Spleen (tissue), 11 donors: Measurements from ENCODE around the gene INKA2. TPM values are rescaled to one million over a fixed set of nuclear protein-coding genes. Genes with fewer than 3 reads are reported as not detected.

ENCODE experiments used
- DNase-seq: peaks from one replicate; pipeline ENCODE4 v3.0.0-alpha.2; 2020
- H3K27ac ChIP-seq, 8 donors: fragments of 200-600 bp; sonication (generic) in 7 of 8; 1 replicate in 4 of 8; 2 replicates in 4 of 8; pipeline versions ENCODE4 v1.5.0 to v1.8.0; 2016 to 2021; ENCODE audit warnings: inconsistent platforms in 4 of 8, mild to moderate bottlenecking in 4 of 8, moderate library complexity in 1 of 8
- H3K27me3 ChIP-seq, 7 donors: fragments of 200-600 bp; sonication (generic) in 6 of 7; replicated peaks in 1 of 7; 1 replicate in 4 of 7; 2 replicates in 3 of 7; pipeline versions ENCODE4 v1.5.0 to v1.8.0; 2016 to 2021; ENCODE audit warnings: inconsistent platforms in 3 of 7, mild to moderate bottlenecking in 1 of 7
- H3K36me3 ChIP-seq, 6 donors: fragments of 200-600 bp; sonication (generic) in 5 of 6; 1 replicate in 4 of 6; 2 replicates in 2 of 6; pipeline versions ENCODE4 v1.5.0 to v1.8.0; 2016 to 2021; ENCODE audit warnings: inconsistent platforms in 2 of 6
- H3K4me1 ChIP-seq, 6 donors: fragments of 200-600 bp; sonication (generic) in 5 of 6; 1 replicate in 3 of 6; 2 replicates in 3 of 6; pipeline versions ENCODE4 v1.5.0 to v1.8.0; 2016 to 2021; ENCODE audit warnings: inconsistent platforms in 3 of 6
- H3K4me3 ChIP-seq, 8 donors: fragments of 200-600 bp; sonication (generic) in 7 of 8; 1 replicate in 4 of 8; 2 replicates in 4 of 8; pipeline versions ENCODE4 v1.5.0 to v1.8.0; 2016 to 2021; ENCODE audit warnings: inconsistent platforms in 4 of 8, mild to moderate bottlenecking in 4 of 8, moderate library complexity in 2 of 8
- H3K9me3 ChIP-seq, 8 donors: fragments of 200-600 bp; sonication (generic) in 7 of 8; 1 replicate in 4 of 8; 2 replicates in 4 of 8; pipeline versions ENCODE4 v1.5.0 to v1.8.0; 2016 to 2021; ENCODE audit warnings: inconsistent platforms in 4 of 8
- POLR2A ChIP-seq, 3 donors: fragments of 450-650 bp; IDR thresholded peaks; one replicate each; pipeline ENCODE4 v1.5.1; 2017; ENCODE audit warnings: antibody characterized with exemption in 3 of 3, mild to moderate bottlenecking in 1 of 3
- POLR2AphosphoS5 ChIP-seq, 3 donors: sonication (generic); formaldehyde crosslinking; IDR thresholded peaks; one replicate each; pipeline ENCODE4 v1.5.1; 2017; ENCODE audit warnings: antibody characterized with exemption in 3 of 3
- WGBS, 5 donors: extraction: QIAGEN DNeasy Blood & Tissue Kit in 3 of 5; methylation state at CpG; one replicate each; pipeline versions ENCODE4 v1.1.5 to v1.1.7; 2013 to 2018; 5-methylcytosine and 5-hydroxymethylcytosine counted together
- intact Hi-C: fragments of 100-400 bp; cut with DNase I; formaldehyde crosslinking; loops from one replicate; pipeline ENCODE4 v1.15.0; 2023; ENCODE audit warnings: low total_unique reads
- polyA plus RNA-seq, 3 donors: library from polyadenylated mRNA; stranded (reverse); fragments of 200-250 nt; gene quantifications; one replicate each; pipeline ENCODE4 v1.2.1, GENCODE V29; 2013
- total RNA-seq, 7 donors: library from RNA; depleted of rRNA in 3 of 7; stranded (reverse); fragments of >200 nt in 3 of 7; fragmentation: NEBNext Ultra II Directional in 4 of 7; extraction: Animal tissue kit (Norgen Biotek cat#: 25700) in 4 of 7; gene quantifications; one replicate each; pipeline versions ENCODE4 v1.1.0 to v1.2.1, GENCODE V29; 2016 to 2021
- TF ChIP-seq, protein P1 (sequence below), 11 experiments: fragments of 200-600 bp in 7 of 11; fragments of 450-650 bp in 4 of 11; sonication (generic) in 4 of 11; IDR thresholded peaks in 8 of 11; conservative IDR thresholded peaks in 3 of 11; 1 replicate in 7 of 11; 2 replicates in 4 of 11; pipeline versions ENCODE4 v1.4.0 to v1.8.0; 2016 to 2021; ENCODE audit warnings: antibody characterized with exemption in 11 of 11, inconsistent platforms in 4 of 11, mild to moderate bottlenecking in 1 of 11
- donor health status: healthy with polysubstance abuse.
- donor health status: DM: no; HTN: no; CAD: no; lungs with moderate emphysema.
- donor health status: DM: no; HTN: no; CAD: no.
- donor health status: Bipolar disorder and iron deficiency.
- donor health status: healthy.
- donor health status: DM: no; HTN: no; CAD: no.
- donor health status: DM: yes; HTN: yes; CAD: no.

INKA2 gene
- total and polyA plus RNA-seq, 10 donors = 0.41 to 12.5 (median 6.4) TPM

DNA sequence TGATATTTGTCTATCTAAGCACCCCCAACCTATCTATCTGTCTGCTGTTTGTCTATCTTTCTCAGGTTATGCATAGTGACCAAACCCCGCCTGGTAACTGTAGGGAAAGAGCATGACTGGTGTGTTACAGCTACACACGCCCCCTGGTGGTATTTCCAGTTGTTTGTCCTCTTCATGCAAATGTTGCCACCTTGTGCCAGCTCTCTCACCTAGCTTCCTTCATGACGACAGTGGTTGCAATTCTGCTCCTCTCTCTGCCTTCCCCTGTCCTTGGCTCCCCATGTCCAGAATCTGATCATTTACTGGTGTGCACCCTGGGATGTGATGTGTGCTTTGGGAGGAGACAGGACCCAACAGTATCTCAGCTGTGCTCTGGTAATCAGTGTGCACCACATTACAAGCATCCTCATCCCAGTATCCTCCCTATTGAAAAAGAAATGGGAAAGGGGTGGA is 8.1 kb upstream of the INKA2 start:
- no peaks in the 10 kb centered on the region for H3K36me3 ChIP-seq
- H3K4me3 ChIP-seq = no peak overlapping the region
- peaks cover 0 to 9% (median 0%) of the 10 kb centered on the region in 6 donors for H3K4me1 ChIP-seq
- H3K9me3 ChIP-seq = no peaks in the 10 kb centered on the region
- H3K27ac ChIP-seq = no peak overlapping the region
- WGBS, 5 donors = 20 to 46% (median 27%) methylated on average over 3 of the region's 3 CpGs
- no peak for DNase-seq
- H3K27me3 ChIP-seq = peaks cover 0 to 4% (median 0%) of the 10 kb centered on the region in 7 donors
- TF ChIP-seq POLR2AphosphoS5 (IDR thresholded peaks at IDR 0.05) (peak in 1 of 3 donors; percentile 45), POLR2A (IDR thresholded peaks at IDR 0.05) (no peak)
- TF ChIP-seq, protein P1, sequence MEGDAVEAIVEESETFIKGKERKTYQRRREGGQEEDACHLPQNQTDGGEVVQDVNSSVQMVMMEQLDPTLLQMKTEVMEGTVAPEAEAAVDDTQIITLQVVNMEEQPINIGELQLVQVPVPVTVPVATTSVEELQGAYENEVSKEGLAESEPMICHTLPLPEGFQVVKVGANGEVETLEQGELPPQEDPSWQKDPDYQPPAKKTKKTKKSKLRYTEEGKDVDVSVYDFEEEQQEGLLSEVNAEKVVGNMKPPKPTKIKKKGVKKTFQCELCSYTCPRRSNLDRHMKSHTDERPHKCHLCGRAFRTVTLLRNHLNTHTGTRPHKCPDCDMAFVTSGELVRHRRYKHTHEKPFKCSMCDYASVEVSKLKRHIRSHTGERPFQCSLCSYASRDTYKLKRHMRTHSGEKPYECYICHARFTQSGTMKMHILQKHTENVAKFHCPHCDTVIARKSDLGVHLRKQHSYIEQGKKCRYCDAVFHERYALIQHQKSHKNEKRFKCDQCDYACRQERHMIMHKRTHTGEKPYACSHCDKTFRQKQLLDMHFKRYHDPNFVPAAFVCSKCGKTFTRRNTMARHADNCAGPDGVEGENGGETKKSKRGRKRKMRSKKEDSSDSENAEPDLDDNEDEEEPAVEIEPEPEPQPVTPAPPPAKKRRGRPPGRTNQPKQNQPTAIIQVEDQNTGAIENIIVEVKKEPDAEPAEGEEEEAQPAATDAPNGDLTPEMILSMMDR (IDR thresholded peaks at IDR 0.05 in 8 of 11, conservative IDR thresholded peaks at IDR 0.05 in 3 of 11) = peak; percentile 44 to 87 (median 72)
- intact Hi-C loops = no loop called here

- no peak for DNase-seq
- WGBS, 5 donors = 66 to 86% (median 79%) methylated on average over 2 of the region's 2 CpGs
- H3K27me3 ChIP-seq = peaks cover 0 to 10% (median 0%) of the 10 kb centered on the region in 7 donors
- no peaks in the 10 kb centered on the region for H3K36me3 ChIP-seq
- H3K9me3 ChIP-seq = no peaks in the 10 kb centered on the region
- H3K27ac ChIP-seq = no peak overlapping the region
- peaks cover 0 to 9% (median 0%) of the 10 kb centered on the region in 6 donors for H3K4me1 ChIP-seq
- intact Hi-C loops = no loop called here
- TF ChIP-seq, protein P1 (IDR thresholded peaks at IDR 0.05 in 8 of 11, conservative IDR thresholded peaks at IDR 0.05 in 3 of 11) = no peak
- TF ChIP-seq POLR2A (IDR thresholded peaks at IDR 0.05) = no peak
- no peak for TF ChIP-seq POLR2AphosphoS5 (IDR thresholded peaks at IDR 0.05)
- no peak overlapping the region for H3K4me3 ChIP-seq
Observed at GRCh38 chr1:111746614-111746999, 7.4 kb upstream of the INKA2 start.

- H3K27ac ChIP-seq = no peak overlapping the region
- WGBS, 5 donors = 92 to 98% (median 94%) methylated on average over 8 to 9 of the region's 9 CpGs
- intact Hi-C loops = no loop called here
- no peak for DNase-seq
- no peak overlapping the region for H3K4me3 ChIP-seq
- H3K36me3 ChIP-seq = no peaks in the 10 kb centered on the region
- H3K9me3 ChIP-seq = no peaks in the 10 kb centered on the region
- peaks cover 0 to 16% (median 3%) of the 10 kb centered on the region in 7 donors for H3K27me3 ChIP-seq
- TF ChIP-seq, protein P1 (IDR thresholded peaks at IDR 0.05 in 8 of 11, conservative IDR thresholded peaks at IDR 0.05 in 3 of 11) = no peak
- TF ChIP-seq POLR2A (IDR thresholded peaks at IDR 0.05) = no peak
- TF ChIP-seq POLR2AphosphoS5 (IDR thresholded peaks at IDR 0.05) = no peak
- H3K4me1 ChIP-seq = peaks cover 0 to 9% (median 0%) of the 10 kb centered on the region in 6 donors
Observed at GRCh38 chr1:111745675-111746613, 6.7 kb upstream of the INKA2 start.

DNA sequence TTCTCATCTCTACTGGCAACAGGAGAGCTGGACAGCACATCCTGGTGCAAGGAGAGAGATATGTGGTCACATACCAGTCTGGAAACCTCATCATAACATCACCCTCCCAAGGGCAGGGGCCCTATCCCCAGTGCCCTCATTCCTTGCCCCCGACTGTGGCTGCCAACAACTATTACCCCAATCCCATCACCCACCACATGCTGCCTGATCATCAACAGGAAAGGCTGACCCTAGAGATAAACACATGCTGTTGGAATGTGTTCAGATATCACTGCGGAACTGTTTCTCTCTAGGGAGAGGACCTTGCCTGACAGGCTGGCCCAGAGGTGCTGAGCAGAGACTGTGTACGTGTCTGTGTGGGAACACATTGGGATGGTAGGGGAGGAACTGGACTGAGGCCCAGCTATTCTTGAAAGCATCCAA is 4.5 kb upstream of the INKA2 start:
- H3K4me1 ChIP-seq = peaks cover 3 to 29% (median 16%) of the 10 kb centered on the region in 6 donors
- WGBS, 5 donors = 59 to 79% (median 67%) methylated on average over 3 of the region's 3 CpGs
- no peak for DNase-seq
- no peak for TF ChIP-seq POLR2A (IDR thresholded peaks at IDR 0.05)
- TF ChIP-seq, protein P1 (IDR thresholded peaks at IDR 0.05 in 8 of 11, conservative IDR thresholded peaks at IDR 0.05 in 3 of 11) = no peak
- no peak for TF ChIP-seq POLR2AphosphoS5 (IDR thresholded peaks at IDR 0.05)
- H3K27me3 ChIP-seq = peaks cover 0 to 33% (median 14%) of the 10 kb centered on the region in 7 donors
- no peak overlapping the region for H3K27ac ChIP-seq
- H3K36me3 ChIP-seq = no peaks in the 10 kb centered on the region
- no peak overlapping the region for H3K4me3 ChIP-seq
- intact Hi-C loops = no loop called here
- no peaks in the 10 kb centered on the region for H3K9me3 ChIP-seq
